DND-41 (cell line): ENCODE measurements around the gene MRPL24.

Source experiments
- EZH2 ChIP-seq: IDR thresholded peaks from 3 replicates; pipeline ENCODE4 v1.6.1; 2012; ENCODE audit warnings: borderline replicate concordance, low read depth, mild to moderate bottlenecking, moderate library complexity, low read length, inconsistent platforms; ENCODE audit not compliant: severe bottlenecking
- TF ChIP-seq, protein P1 (sequence below): IDR thresholded peaks from 2 replicates; pipeline ENCODE4 v1.5.1; 2012; ENCODE audit warnings: borderline replicate concordance, low read length, moderate library complexity, mild to moderate bottlenecking; ENCODE audit not compliant: poor library complexity, severe bottlenecking; ENCODE audit errors: extremely low read depth

- TF ChIP-seq, protein P1, sequence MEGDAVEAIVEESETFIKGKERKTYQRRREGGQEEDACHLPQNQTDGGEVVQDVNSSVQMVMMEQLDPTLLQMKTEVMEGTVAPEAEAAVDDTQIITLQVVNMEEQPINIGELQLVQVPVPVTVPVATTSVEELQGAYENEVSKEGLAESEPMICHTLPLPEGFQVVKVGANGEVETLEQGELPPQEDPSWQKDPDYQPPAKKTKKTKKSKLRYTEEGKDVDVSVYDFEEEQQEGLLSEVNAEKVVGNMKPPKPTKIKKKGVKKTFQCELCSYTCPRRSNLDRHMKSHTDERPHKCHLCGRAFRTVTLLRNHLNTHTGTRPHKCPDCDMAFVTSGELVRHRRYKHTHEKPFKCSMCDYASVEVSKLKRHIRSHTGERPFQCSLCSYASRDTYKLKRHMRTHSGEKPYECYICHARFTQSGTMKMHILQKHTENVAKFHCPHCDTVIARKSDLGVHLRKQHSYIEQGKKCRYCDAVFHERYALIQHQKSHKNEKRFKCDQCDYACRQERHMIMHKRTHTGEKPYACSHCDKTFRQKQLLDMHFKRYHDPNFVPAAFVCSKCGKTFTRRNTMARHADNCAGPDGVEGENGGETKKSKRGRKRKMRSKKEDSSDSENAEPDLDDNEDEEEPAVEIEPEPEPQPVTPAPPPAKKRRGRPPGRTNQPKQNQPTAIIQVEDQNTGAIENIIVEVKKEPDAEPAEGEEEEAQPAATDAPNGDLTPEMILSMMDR: no peak
- no peak for TF ChIP-seq EZH2
Measured at GRCh38 chr1:156754219-156754618, 13.3 kb upstream of the MRPL24 start.
